ENCODE data around the gene ABCC8.
A peak's percentile ranks its signal among the peaks of the same experiment; 100 is the strongest.

The ABCC8 gene

DNA sequence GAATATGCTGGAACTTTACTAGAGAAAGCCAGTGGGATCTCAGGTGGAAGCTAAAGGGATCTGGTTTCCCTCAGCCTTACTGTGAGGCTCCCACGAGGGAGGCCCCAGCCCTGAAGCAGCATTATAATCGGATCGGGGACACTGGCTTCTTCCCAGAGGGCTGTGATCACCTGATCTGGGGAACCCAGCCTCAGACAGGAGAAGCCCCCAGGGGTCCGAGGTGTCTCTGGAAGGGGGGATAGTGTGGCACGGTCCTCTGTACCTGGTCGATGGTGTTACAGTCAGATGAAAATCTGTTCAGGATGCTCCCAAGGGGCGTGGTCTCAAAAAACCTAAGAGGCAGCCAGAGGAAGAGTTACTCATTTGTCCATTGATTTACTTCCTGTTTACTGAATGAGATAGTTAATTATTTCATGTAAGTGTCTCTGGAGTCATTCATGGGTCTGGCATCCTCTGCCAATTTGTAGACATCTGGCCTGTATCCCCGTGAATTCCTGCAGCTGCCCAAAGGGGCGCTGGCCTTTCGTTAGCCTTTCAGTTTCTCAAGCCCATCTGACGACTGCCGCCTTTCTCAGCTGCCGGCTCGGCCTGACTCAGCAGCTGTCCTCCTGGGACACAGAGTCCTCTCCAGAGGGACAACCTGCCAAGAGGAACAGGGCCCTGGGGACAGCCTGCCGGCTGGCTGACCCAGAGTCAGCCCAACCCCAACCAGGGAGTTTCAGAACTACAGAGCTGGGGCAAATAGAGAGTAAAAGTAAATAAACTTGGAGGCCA is 71.2 kb downstream of the ABCC8 start:
- peak; percentile 50 for DNase-seq (ENCODE audit: low read depth, low spot score)

DNA sequence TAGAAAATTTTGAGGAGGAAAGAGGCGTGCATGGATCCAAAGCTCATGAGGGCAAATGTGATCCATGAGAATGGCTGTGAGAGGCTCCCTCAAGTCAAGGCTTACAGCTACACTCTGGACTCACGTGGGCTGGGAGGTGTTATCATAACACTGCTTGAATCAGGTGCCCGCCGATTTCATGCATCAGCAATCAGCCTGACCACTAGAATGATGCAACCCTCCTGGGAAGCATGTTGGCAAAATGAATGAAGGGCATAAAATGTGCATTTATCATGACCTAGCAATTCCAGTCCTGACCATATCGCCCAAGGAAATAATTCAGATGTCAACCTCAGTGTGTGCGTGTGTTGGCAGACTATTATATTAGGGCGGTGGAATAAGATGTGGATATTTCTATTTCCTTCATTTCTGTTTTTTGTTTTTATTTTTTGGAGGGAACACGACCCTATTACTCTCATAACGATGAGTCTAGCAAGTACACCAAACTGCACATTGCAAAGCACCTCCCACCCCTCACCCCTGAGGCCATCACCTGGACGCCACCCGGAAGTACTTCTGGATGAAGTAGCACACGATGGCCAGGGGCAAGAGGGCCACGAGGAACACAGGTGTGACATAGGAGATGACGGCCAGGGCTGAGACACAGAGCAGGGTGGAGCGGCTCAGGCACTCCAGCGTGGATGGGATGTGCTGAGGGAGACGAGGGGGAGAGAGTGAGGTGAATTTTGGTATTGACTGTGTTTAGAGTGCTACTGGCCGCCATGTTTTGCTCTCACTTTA is 72.5 kb downstream of the ABCC8 start:
- DNase-seq (ENCODE audit: low read depth, low spot score), result no peak

DNA sequence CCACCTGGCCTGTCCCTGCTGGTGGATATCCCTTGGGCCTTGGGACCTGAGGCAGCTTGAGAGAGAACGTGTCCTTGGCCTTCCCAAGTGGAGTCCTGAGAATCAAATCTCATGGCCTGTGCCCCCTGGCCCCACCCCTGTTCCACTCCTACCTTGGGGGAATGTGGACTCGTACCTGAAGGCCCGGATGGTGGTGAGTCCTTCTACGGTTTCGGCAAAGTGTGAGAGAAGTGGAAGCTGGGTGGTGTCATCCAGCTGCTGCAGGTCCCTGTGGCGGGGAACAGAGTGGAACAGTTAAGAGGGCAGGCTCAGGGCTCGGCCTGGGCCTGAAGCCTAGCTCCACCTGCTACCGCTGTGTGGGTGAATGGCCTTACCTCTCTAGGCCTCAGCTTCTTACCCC is 74.2 kb downstream of the ABCC8 start:
- DNase-seq (ENCODE audit: low read depth, low spot score), result no peak

DNA sequence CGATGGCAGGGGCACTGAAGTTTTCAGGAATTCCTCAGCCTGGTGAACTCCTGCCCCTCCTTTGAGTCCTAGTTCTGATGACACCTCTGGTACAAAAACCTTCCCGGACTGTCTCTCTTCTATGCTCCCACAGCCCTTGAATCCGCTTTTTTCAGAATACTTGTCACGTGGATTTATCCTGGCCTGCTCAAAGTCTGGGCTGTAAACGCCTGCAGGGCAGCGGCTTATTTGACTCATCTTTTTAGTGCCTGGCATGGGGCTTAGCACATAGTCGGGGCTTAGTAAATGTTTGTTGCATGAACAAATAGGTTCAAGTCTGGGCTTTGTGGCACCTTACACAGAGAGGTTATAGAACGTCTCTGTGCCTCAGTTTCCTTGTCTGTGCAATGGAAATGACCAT is 74.8 kb downstream of the ABCC8 start:
- DNase-seq (ENCODE audit: low read depth, low spot score), result peak; percentile 18

DNA sequence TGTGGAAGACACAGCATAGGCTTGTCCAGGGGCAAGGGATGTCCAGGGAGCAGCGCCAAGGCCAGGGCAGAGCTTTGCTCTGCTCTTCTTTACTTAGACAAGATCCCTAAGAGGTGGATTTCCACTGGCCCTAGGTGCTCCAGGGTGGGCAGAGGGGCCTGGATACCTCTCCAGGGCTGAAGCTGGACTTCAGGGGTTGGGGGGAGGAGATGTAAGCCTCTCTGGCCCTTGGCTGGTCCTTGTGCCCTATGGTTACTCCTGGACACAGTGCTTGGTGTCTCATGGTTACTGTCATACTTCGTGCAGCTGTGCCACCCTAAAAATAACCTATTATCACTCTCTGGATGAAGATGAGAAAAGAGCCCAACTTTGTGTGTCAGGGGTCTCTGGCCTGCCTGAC is 75.3 kb downstream of the ABCC8 start:
- no peak for DNase-seq (ENCODE audit: low read depth, low spot score)

DNA sequence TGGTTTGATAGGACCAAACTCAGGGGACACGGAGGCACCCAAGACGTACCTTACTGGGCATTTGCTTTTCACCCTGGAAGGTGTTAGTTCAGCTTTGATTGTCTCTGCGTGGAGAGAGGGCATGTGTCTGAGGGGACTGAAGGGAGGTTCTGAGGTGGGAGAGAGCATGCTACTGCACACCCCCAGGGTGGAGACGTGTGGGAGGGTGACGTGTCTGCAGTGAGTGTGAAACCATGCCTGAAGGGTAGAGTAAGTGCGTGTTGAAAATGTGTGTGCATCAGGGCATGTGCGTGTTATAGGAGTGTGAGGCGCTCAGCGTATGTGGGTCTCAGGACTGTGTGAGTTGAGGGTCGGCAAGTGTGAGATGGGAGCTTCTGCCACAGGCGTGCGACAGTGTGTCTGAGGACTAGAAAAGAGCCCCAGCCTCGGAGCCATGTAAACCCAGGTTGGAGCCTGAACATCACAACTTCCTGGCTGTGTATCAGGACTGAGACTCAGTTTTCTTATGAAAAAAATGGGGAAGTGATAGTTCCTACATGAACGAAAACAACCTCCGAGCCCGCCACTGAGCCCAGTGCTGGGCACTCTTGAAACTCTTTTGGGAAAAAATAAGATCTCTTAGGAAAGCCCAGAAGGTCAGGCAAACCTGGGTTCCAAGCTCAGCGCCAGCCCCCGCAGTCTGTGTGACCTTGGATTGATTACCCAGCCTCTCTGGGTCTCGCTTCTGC is 76.4 kb downstream of the ABCC8 start:
- no peak for DNase-seq (ENCODE audit: low read depth, low spot score)

DNA sequence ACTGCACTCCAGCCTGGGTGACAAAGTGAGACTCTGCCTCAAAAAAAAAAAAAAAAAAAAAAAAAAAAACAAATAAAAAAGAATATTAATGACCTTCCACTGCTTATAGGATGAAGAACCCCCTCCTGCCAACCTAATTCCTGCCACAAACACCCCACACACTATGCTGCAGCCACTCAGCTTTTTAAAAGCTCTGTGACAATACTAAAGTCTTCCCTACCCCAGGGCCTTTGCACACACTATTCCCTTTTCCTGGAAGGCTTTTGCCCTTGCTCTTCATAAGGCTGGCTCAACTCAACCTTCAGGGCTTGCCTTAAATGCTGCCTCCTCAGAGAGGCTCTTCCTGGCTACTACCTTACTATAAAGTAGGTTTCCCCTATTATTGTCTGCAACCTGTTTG is 77.4 kb downstream of the ABCC8 start:
- no peak for DNase-seq (ENCODE audit: low read depth, low spot score)

DNA sequence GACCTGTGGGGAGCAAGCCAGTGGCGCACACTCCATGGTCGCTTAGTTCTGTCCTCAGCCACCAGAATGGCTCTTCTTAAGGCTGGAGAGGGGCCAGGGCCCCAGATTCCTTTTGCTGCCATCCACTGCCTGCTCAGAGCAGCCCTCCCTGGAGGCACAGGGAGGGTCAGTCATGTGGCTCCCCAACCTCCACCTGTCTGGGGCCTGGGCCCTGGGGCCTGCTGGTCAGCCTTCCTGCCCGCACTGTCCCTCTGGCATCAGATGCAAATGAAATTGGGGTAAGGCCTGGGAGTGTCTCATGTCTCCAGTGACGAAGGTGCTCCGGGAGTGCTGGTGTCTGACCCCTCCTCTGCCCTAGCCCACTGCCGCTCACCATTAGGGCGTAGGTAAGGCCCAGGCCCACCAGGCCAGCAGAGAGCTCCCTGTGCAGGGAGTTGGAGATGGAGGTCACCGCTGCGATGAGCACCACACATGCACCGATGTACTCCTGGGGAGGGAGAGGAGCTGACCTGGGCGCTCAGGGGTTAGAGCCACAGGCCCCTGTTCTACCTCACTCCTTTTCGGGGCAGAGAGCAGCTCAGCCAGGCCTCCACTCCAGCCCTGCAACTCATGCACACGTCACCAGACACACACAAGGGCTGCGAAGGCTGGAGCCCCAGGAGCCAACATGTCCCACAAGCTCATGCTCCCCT is 79.2 kb downstream of the ABCC8 start:
- DNase-seq (ENCODE audit: low read depth, low spot score), result no peak

DNA sequence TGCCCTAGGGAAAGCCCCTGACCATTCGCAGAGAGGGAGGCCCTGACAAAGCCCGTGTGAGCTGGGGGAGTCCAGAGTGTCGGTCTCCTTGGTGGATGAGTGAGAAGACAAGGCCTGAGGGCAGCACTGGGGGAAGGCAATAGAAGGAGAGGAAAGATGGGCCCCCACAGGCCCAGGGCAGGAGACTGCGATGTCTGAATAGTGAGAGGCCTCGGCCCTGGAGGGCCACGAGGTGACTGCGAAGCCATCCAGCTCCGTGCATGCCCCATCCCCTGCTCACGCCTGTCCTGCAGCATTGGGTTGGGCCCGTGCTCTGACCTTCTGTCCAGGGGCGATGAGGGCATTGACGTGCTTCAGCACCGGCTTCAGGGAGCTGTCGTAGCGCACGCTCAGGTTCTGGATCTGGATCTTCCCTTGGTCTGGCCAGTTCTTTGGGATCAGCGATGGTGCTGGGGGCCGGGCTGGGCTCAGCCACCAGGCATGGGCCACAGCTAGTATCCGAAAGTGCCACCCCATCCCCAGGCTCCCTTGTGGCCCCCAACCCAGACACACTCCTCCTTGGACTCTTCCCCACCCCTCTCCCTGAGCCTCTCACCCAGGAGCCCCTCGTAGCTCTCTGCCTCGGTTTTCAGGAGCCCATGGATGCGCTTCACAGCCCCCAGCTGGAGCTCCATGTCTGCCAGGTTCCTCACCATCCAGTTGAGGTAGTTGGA is 79.9 kb downstream of the ABCC8 start:
- DNase-seq (ENCODE audit: low read depth, low spot score), result no peak

DNA sequence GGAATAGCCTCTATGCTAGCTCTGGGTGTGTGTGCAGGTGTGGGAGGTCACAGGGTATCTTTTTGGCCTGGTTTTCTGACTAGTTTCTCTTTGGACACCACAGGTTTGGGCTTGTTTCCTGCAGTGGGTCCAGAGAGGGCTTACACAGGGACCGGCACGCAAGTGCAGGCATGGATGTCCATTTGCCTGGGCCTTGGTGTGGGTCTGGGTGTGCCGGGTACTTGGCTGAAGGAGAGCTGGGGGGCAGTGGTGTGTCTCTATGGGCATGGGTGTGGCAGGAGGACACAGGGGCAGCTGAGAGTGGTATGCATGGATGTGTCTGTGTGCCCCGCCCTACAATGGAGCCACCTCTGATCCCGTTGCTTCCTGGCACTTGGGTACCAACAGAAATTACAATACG is 80.7 kb downstream of the ABCC8 start:
- no peak for DNase-seq (ENCODE audit: low read depth, low spot score)

DNA sequence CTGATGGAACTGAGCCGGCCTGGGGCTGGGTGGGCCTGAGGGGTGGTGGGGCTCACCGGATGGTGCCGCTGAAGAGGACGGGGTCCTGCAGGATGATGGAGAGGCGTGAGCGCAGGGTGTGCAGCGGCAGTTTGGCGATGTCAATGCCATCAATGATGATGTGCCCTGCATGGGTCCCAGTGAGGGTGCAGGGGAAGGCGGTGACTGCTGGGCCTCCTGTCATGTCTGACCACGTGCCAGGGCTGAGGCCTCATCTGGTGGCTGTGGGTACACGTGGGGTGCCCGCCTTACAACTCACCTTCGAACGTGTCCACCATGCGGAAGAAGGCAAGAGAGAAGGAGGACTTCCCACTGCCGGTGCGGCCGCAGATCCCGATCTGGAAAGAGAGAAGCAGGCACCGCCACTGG is 81.1 kb downstream of the ABCC8 start:
- DNase-seq (ENCODE audit: low read depth, low spot score), result no peak

DNA sequence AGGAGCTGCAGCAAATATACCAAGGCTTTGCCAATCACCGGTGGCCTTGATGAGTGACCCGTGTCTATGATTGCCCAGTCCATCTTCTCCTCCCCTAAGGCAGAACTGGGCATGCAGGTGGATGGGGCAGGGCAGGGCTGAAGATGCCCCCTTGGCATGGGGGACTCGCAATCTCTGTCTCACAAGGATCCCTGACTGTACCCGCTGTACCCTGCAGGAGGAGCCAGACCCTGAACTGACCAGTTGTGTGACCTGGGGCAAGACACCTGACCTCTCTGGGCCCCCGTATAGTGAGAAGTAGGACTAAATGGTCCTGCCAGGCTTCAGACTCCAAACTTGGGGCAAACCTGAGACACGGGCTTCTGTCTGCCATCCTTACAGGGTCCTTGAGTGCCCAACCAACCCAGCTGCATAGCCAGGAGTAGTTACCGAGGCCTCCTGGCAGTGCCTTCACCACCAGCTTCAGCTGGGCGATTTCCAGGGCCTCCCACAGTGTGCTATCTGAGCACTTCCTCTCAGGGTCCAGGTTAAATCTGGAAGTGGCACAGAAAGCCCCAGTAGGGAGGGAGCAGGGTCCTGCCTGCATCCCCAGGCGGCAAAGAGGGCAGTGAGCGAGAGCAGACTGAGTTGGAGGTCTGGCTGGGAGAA is 81.8 kb downstream of the ABCC8 start:
- DNase-seq (ENCODE audit: low read depth, low spot score), result no peak

DNA sequence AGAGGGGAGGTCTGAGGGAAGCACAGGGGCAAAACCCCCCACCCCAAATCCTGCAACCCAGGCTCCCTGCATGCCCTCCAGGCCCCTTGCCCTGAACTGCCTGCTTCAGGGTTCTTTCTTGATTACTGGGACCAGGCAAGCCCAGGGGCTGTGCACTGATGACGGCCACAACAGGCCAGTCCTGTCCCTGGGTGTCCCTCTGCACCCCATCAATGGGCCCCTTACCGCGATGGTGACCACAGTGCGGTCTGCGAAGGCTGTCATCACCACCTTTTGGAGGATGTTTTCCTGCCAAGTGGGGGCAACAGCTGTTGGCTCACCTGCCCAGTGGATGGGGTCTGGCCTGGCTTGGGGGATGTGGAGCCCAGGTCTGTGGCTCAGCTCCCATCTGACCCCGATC is 83.2 kb downstream of the ABCC8 start:
- no peak for DNase-seq (ENCODE audit: low read depth, low spot score)

DNA sequence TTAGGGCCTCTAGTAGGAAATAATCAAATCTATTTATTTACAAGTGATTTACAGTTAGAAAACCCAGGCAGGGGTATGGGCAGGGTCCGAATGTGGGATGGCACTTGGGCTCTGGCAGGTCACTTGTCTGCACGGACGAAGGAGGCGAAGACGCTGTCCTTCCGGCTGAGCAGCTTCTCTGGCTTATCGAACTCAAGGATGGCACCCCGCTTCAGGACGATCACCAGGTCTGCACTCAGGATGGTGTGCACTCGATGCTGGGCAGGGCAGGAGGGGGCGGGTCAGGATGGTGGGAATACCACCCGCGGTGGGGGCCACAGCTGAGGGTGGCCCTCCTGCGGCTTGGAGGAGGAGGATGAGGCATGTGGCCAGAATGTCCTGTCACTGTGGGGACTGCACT is 83.8 kb downstream of the ABCC8 start:
- no peak for DNase-seq (ENCODE audit: low read depth, low spot score)

DNA sequence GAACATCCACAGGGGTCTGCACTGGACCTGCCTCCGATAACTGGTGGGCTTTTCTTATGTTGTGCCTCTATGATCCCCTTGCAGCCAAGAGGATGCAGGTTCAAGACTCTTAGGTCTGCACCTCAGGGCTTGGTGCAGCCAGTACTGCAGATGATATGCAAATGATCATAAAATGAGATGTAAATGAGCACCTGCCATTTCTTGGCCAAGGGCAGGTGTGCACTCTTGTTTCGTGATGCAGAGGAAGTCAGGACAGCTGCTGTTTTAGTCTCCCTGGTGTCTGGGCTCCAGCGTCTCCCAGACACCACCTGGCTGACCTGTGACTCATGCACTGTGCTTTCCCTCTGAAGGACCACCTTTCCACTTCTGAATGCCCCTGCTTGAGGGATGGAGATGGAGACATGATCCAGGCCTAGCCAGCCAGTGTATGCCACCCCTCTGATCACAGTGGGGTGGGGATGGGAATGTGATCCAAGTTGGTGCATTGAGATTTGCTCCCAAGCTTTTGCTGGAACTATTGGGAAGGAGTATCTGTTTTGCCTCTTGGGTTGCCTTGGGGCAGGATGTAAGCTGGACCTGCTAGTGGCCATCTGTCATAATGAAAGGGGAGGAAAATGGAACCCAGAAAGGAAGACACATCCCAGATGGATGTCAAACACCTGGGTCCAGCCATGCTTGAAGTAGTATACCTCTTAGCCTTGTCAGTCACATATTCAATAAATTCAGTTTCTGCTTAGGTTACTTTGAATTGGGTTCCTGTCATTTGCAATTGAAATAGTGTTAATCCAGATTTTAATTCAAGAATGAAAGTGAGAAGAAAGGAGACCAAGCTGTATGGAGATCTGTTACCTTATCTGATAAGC is 84.9 kb downstream of the ABCC8 start:
- no peak for DNase-seq (ENCODE audit: low read depth, low spot score)

DNA sequence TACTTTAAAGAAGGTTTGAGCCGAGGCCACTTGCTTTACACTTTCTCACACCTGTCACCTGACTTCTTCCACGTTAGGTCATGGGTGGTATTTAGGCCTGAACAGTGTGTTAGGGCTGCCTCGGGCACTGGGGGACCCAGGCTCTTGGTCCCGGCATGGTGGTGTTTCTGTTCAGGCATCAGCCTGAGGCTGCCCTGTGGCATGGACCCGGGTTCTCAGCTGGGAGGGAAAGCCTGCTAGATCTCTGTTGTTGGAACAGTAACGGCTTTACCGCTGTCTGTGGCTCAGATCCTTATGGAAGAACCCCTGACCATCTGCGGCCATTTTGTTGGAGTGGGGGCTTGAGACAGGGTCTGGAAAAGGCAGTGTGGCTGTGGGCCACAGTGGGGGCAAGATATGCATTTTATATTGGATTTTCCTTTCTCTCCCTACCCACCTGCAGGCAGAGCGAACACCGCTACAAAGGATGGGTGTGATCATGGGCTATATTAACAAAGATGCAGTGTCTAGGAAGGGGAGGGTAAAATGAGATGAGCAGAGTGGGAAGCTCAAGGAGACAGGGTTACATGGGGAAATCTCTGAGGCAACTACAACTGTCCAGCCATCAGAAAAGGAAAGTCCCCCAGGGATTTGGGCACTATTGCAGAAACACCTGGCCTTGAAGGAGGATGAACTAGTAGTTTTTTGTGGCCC is 86.5 kb downstream of the ABCC8 start:
- DNase-seq (ENCODE audit: low read depth, low spot score), result no peak

DNA sequence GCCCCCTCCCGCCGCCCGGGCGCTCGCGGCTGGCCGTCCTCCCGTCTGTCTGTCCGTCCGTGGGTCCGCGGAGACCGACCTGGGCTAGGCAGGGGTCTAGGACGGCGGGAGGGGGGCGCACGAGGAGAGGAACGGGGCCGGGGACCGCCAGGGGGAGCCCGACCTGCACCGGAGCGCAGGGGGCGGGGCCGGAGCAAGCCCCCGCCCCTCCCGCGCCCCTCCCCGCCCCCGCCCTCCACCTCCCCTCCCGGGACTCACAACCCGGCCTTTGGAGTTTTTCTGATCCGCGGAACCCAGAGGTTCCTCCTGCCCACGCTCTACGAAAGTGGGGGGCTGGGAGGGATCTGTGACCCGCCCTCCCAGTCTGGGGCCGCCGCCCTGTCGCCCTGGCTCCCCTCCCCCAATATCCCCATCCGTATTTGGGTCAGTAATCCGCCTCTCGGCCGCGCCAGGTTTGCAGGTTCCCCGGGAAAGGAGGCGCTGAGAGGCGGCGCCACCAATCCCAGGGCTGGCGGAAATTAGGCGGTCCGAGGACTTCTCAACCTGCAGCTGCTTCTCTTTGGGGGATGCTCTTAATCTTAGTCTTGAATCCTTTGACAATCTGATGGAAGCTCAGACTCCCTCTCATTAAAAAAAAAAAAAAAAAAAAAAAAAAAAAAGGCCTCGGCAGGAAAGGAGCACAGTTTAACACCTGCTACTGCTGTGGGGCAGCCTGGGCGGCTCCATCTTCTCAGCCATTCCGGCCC is 87.3 kb downstream of the ABCC8 start:
- peak; percentile 78 for DNase-seq (ENCODE audit: low read depth, low spot score)

DNA sequence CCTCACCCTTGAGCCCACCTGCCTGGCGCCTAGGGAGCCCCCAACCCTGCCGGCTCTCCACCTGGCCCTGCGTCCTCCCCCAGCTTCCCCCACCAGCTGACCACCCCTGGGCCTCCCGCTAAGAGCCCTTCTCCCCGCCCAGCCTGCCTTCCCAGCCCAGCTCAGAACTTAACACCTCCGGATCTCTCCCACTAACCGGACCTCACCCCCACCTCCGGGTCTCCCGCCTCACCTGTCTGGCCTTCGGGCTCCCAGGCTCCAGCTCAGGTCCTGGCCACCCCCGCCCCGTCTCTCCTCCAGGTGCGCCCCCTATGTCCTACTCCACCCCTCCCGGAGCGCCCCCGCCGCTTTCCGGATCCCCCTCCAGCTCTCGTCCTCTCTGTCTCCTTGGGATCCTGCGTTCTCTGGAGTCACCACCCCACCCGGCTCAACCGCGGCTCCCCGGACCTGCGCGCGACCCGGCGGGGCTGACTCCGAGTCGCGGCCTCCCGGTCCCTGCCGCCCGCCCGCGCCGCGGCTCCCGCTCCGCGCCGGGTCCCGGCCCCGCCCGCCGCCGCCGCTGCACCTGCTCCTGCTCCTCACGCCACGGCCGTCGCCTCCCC is 87.9 kb downstream of the ABCC8 start, which contains the start of gene KCNJ11:
TSS of gene KCNJ11 (minus strand) at position 51 of the 602 bp plus-strand sequence. CDS start 568 bp downstream, outside the sequence.
- DNase-seq (ENCODE audit: low read depth, low spot score), result no peak
